Hematopoietic multipotent progenitor cell treated with erythropoietin and hydrocortisone succinate and interleukin-3 and kit ligand, for 15 days (in vitro differentiated cells): Measurements from ENCODE around the gene HBG1.

Experiments used
- DNase-seq: peaks from one replicate; pipeline ENCODE4 v3.0.0-alpha.2; 2015; ENCODE audit warnings: low spot score

The HBG1 gene

DNA sequence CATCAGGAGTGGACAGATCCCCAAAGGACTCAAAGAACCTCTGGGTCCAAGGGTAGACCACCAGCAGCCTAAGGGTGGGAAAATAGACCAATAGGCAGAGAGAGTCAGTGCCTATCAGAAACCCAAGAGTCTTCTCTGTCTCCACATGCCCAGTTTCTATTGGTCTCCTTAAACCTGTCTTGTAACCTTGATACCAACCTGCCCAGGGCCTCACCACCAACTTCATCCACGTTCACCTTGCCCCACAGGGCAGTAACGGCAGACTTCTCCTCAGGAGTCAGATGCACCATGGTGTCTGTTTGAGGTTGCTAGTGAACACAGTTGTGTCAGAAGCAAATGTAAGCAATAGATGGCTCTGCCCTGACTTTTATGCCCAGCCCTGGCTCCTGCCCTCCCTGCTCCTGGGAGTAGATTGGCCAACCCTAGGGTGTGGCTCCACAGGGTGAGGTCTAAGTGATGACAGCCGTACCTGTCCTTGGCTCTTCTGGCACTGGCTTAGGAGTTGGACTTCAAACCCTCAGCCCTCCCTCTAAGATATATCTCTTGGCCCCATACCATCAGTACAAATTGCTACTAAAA lies 22.8 kb downstream of the HBG1 start, which contains the start of gene HBB:
TSS of gene HBB (minus strand) at position 340 of the 579 bp plus-strand sequence. CDS start at position 290, 50 bp downstream.
- DNase-seq = peak; percentile 98

GRCh38 chr11:5225480-5225871 lies 24.2 kb downstream of the HBG1 start:
- peak; percentile 83 for DNase-seq

- DNase-seq = peak; percentile 90
Observed at GRCh38 chr11:5224538-5225479, 24.8 kb downstream of the HBG1 start.

DNA sequence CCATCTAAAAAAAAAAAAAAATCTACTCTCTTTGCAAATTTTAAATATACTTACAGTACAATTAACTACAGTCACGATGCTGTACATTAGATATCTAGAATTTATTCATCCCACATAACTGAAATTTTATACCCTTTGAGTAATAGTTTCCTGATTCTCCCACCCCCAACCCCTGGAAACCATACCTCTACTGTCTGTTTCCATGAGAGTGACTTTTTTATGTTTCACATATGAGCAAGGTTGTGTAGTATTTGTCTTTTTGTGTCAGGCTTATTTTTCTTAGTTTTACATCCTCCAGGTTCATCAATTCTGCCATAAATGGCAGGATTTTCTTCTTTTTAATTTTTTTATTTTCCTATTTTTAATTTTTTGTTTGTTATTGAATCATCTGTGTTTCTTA lies 26.0 kb downstream of the HBG1 start:
- peak; percentile 85 for DNase-seq

GRCh38 chr11:5223146-5223545 lies 26.5 kb downstream of the HBG1 start:
- DNase-seq = peak; percentile 68

GRCh38 chr11:5210376-5210885 lies 39.2 kb downstream of the HBG1 start:
- no peak for DNase-seq

GRCh38 chr11:5204787-5205186 lies 44.9 kb downstream of the HBG1 start:
- DNase-seq = peak; percentile 89

DNA sequence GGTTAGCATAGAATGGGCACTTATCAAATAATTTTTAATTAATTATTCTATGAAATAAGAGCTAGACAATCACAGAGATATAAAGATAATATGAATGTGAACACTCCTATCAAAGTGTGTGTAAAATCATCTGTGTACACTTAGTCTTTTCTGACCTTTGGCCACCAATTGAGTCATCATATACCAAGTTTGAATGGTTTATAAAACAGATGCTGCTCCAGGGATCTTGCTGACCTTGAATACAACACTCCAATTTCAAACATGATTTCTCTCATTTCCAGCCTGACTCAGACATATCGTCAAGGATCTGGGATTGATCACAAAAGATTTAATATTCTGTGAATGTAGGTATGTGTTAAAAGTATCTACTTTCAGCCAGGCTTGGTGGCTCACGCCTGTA lies 46.3 kb downstream of the HBG1 start:
- DNase-seq = no peak

DNA sequence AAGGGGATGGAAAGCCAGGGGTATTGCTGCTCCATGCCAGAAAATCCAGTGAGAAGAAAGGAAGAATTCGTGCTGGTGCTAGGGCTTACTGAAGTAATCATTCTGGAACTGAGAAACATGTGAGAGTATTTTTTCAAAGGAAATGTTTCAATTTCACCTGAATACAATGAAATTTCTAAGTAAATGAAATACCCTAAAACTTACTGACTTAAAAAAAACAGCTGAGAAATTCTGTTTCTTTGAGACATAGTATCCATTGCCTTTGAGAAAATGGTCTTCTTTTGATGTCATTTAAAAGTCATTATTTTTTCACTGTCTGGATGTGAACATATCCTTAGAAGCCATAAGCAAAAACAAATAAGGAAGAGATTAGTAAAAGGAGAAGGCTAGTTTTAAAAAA lies 49.1 kb downstream of the HBG1 start, which contains the start of gene OR51V1:
TSS of gene OR51V1 (minus strand) at position 101 of the 400 bp plus-strand sequence. CDS start at position 101, 0 bp downstream.
- DNase-seq = no peak

GRCh38 chr11:5198285-5198684 lies 51.4 kb downstream of the HBG1 start:
- no peak for DNase-seq
